PC-9 (cell line): ENCODE measurements around the gene CTNNA3. TPM values are rescaled to one million over a fixed set of nuclear protein-coding genes. Genes with fewer than 3 reads are reported as not detected.

Source experiments
- BruUV-seq: library from RNA; stranded (reverse); fragments of 400-500 nt; replicated peaks from 2 replicates; lab custom pipeline; 2021; lab: Mats Ljungman, UMichigan
- CTCF ChIA-PET: fragments of 300-600 bp; sonication (Branson Sonifier 250); formaldehyde crosslinking; loops from one replicate; lab custom pipeline; 2022; ENCODE audit warnings: antibody characterized with exemption; lab: Charles Lee
- POLR2A ChIA-PET: fragments of 300-600 bp; sonication (Branson Sonifier 250); formaldehyde crosslinking; loops from one replicate; lab custom pipeline; 2022; ENCODE audit warnings: antibody characterized with exemption; ENCODE audit not compliant: unreplicated experiment; lab: Charles Lee
- DNase-seq, 2 experiments: peaks; one replicate each; pipeline versions ENCODE4 v3.0.0 to v3.0.0-alpha.2; 2015 to 2022; ENCODE audit warnings: mixed read lengths in 1 of 2
- H2AFZ ChIP-seq: fragments of 200-600 bp; sonication (generic); 2 replicates; pipeline ENCODE4 v1.8.1; 2017; ENCODE audit warnings: antibody characterized with exemption
- H3F3A ChIP-seq: fragments of 200-600 bp; sonication (generic); 2 replicates; pipeline ENCODE4 v1.8.1; 2017; ENCODE audit warnings: antibody characterized with exemption, mild to moderate bottlenecking, low read depth; ENCODE audit not compliant: insufficient read depth
- H3K27ac ChIP-seq: fragments of 200-600 bp; sonication (generic); 2 replicates; pipeline ENCODE4 v1.6.1; 2016; ENCODE audit warnings: mixed run types
- H3K27me3 ChIP-seq: fragments of 200-600 bp; sonication (generic); 2 replicates; pipeline ENCODE4 v1.6.1; 2016; ENCODE audit warnings: low read depth, mixed run types; ENCODE audit not compliant: insufficient read depth
- H3K36me3 ChIP-seq: fragments of 200-600 bp; sonication (generic); 2 replicates; pipeline ENCODE4 v1.6.1; 2016; ENCODE audit warnings: low read depth, mixed run types
- H3K4me1 ChIP-seq: fragments of 200-600 bp; sonication (generic); replicated peaks from 2 replicates; pipeline ENCODE4 v1.6.1; 2016; ENCODE audit warnings: mixed run types; ENCODE audit not compliant: insufficient read depth
- H3K4me2 ChIP-seq: fragments of 200-600 bp; sonication (generic); 2 replicates; pipeline ENCODE4 v1.6.1; 2017; ENCODE audit warnings: mixed run types
- H3K4me3 ChIP-seq: fragments of 200-600 bp; sonication (generic); 2 replicates; pipeline ENCODE4 v1.6.1; 2016; ENCODE audit warnings: mixed run types
- H3K79me2 ChIP-seq: fragments of 200-600 bp; sonication (generic); 2 replicates; pipeline ENCODE4 v1.6.1; 2017; ENCODE audit warnings: low read depth, mixed run types
- H3K9me2 ChIP-seq: fragments of 200-600 bp; sonication (generic); 2 replicates; pipeline ENCODE4 v1.8.1; 2017; ENCODE audit warnings: mild to moderate bottlenecking; ENCODE audit not compliant: insufficient read depth
- H3K9me3 ChIP-seq: fragments of 200-600 bp; sonication (generic); 2 replicates; pipeline ENCODE4 v1.8.1; 2016; ENCODE audit warnings: low read depth; ENCODE audit not compliant: insufficient read depth
- H4K20me1 ChIP-seq: fragments of 200-600 bp; sonication (generic); 2 replicates; pipeline ENCODE4 v1.8.1; 2017; ENCODE audit not compliant: insufficient read depth
- CTCF ChIP-seq: fragments of 200-600 bp; sonication (generic); conservative IDR thresholded peaks from 2 replicates; pipeline ENCODE4 v1.6.1; 2017; ENCODE audit warnings: mixed run types, antibody characterized with exemption, mild to moderate bottlenecking, moderate library complexity
- EZH2 ChIP-seq: fragments of 200-600 bp; sonication (generic); IDR thresholded peaks from 2 replicates; pipeline ENCODE4 v1.8.0; 2017; ENCODE audit warnings: antibody characterized with exemption, low read depth
- intact Hi-C: fragments of 100-400 bp; cut with micrococcal nuclease; formaldehyde crosslinking; loops from one replicate; pipeline ENCODE4 v1.10.0; 2022; ENCODE audit not compliant: unreplicated experiment
- total RNA-seq: library from RNA; stranded (reverse); gene quantifications from 2 replicates; pipeline ENCODE4 v1.2.3, GENCODE V29; 2021

CTNNA3 gene
- total RNA-seq, 1 experiment from 2014 or later, result not detected

- CTCF ChIA-PET, result no interaction called here
- no peak for TF ChIP-seq EZH2
- TF ChIP-seq CTCF, result no peak
- no peak overlapping the region for H3K4me3 ChIP-seq
- H3K27ac ChIP-seq, result no peak overlapping the region
- H3K79me2 ChIP-seq, result no peaks in the 10 kb centered on the region
- POLR2A ChIA-PET, result no interaction called here
- intact Hi-C loops, result no loop called here
- H3K4me2 ChIP-seq, result no peak overlapping the region
- H3K36me3 ChIP-seq, result no peaks in the 10 kb centered on the region
- DNase-seq, result no peak
- no peaks in the 10 kb centered on the region for H3K9me2 ChIP-seq
- H3K9me3 ChIP-seq, result no peaks in the 10 kb centered on the region
- H4K20me1 ChIP-seq, result no peaks in the 10 kb centered on the region
- H3K27me3 ChIP-seq, result no peaks in the 10 kb centered on the region
- no TSS peak for BruUV-seq
- no peak overlapping the region for H2AFZ ChIP-seq
- no peaks in the 10 kb centered on the region; the same call in 1 of the 2 replicates for H3K4me1 ChIP-seq
- H3F3A ChIP-seq, result no peaks in the 10 kb centered on the region
Observed at GRCh38 chr10:66234872-66235271, 1461.1 kb downstream of the CTNNA3 start.

- no peaks in the 10 kb centered on the region for H3K4me1 ChIP-seq
- no peaks in the 10 kb centered on the region for H3K36me3 ChIP-seq
- TF ChIP-seq CTCF (no peak), EZH2 (no peak)
- H3K27me3 ChIP-seq, result no peaks in the 10 kb centered on the region
- H3F3A ChIP-seq, result no peaks in the 10 kb centered on the region
- H3K9me3 ChIP-seq, result no peaks in the 10 kb centered on the region
- H2AFZ ChIP-seq, result no peak overlapping the region
- no peaks in the 10 kb centered on the region for H3K79me2 ChIP-seq
- no peak overlapping the region for H3K4me3 ChIP-seq
- DNase-seq, result no peak
- no peaks in the 10 kb centered on the region for H3K9me2 ChIP-seq
- BruUV-seq, result no TSS peak
- H4K20me1 ChIP-seq, result no peaks in the 10 kb centered on the region
- ChIA-PET CTCF (no interaction called here), POLR2A (no interaction called here)
- H3K4me2 ChIP-seq, result no peak overlapping the region
- intact Hi-C loops, result loop anchor here (10.0 kb wide), 1 partner anchor 56 kb away; no protein-coding TSS in a partner anchor
- H3K27ac ChIP-seq, result no peak overlapping the region
Observed at GRCh38 chr10:66228887-66229286, 1467.1 kb downstream of the CTNNA3 start.

GRCh38 chr10:66223656-66224055, 1472.3 kb downstream of the CTNNA3 start:
- TF ChIP-seq CTCF (no peak), EZH2 (no peak)
- Histone ChIP-seq H3K27me3 (no peaks in the 10 kb centered on the region), H3K79me2 (no peaks in the 10 kb centered on the region), H3K4me2 (no peak overlapping the region), H3K36me3 (no peaks in the 10 kb centered on the region), H3K27ac (no peak overlapping the region), H3K4me1 (no peaks in the 10 kb centered on the region), H3F3A (no peaks in the 10 kb centered on the region), H4K20me1 (no peaks in the 10 kb centered on the region), H3K9me2 (no peaks in the 10 kb centered on the region), H3K9me3 (no peaks in the 10 kb centered on the region), H2AFZ (no peak overlapping the region), H3K4me3 (no peak overlapping the region)
- intact Hi-C loops, result loop anchor here (10.0 kb wide), 1 partner anchor 61 kb away; no protein-coding TSS in a partner anchor
- no TSS peak for BruUV-seq
- POLR2A ChIA-PET, result no interaction called here
- CTCF ChIA-PET, result no interaction called here
- no peak for DNase-seq
